Small intestine (tissue), 7 donors: ENCODE measurements around the gene CBX8. TPM values are rescaled to one million over a fixed set of nuclear protein-coding genes. Genes with fewer than 3 reads are reported as not detected.
A peak's percentile ranks its signal among the peaks of the same experiment; 100 is the strongest.

Experiments
- DNase-seq, 2 donors: peaks; one replicate each; pipeline versions ENCODE4 v3.0.0 to v3.0.0-alpha.2; 2013
- FAIRE-seq: peaks from 2 replicates; lab custom pipeline; 2012; peaks lifted over from hg19 to GRCh38; lab: Jason Lieb, UNC
- H3K27ac ChIP-seq, 3 donors: one replicate each; pipeline ENCODE4 v1.5.1; 2013; ENCODE audit warnings: low read length in 2 of 3, mild to moderate bottlenecking in 2 of 3, control low read depth in 1 of 3, inconsistent platforms in 1 of 3, low read depth in 1 of 3, moderate library complexity in 1 of 3
- H3K27me3 ChIP-seq, 3 donors: one replicate each; pipeline ENCODE4 v1.6.1; 2013; ENCODE audit warnings: low read length in 3 of 3, inconsistent platforms in 1 of 3; ENCODE audit not compliant: control insufficient read depth in 3 of 3, insufficient read depth in 3 of 3
- H3K36me3 ChIP-seq, 3 donors: one replicate each; pipeline ENCODE4 v1.6.1; 2013; ENCODE audit warnings: low read length in 3 of 3, inconsistent platforms in 1 of 3, low read depth in 1 of 3, mild to moderate bottlenecking in 1 of 3, moderate library complexity in 1 of 3; ENCODE audit not compliant: control insufficient read depth in 3 of 3, insufficient read depth in 2 of 3
- H3K4me1 ChIP-seq, 3 donors: one replicate each; pipeline ENCODE4 v1.6.1; 2013; ENCODE audit warnings: low read length in 2 of 3, inconsistent platforms in 1 of 3, low read depth in 1 of 3, mild to moderate bottlenecking in 1 of 3, moderate library complexity in 1 of 3; ENCODE audit not compliant: control insufficient read depth in 3 of 3, insufficient read depth in 2 of 3
- H3K4me3 ChIP-seq, 3 donors: one replicate each; pipeline ENCODE4 v1.5.1; 2013; ENCODE audit warnings: low read length in 3 of 3, control low read depth in 1 of 3, inconsistent platforms in 1 of 3, low read depth in 1 of 3, mild to moderate bottlenecking in 1 of 3, moderate library complexity in 1 of 3
- H3K9me3 ChIP-seq, 2 donors: one replicate each; pipeline ENCODE4 v1.6.1; 2013; ENCODE audit warnings: low read depth in 1 of 2, low read length in 1 of 2; ENCODE audit not compliant: control insufficient read depth in 2 of 2, insufficient read depth in 1 of 2
- WGBS, 3 donors: extraction: QIAGEN DNeasy Blood & Tissue Kit; methylation state at CpG; one replicate each; pipeline ENCODE4 v1.1.7; 2013; 5-methylcytosine and 5-hydroxymethylcytosine counted together
- polyA plus RNA-seq, 4 donors: library from polyadenylated mRNA; stranded (reverse) in 3 of 4; unstranded in 1 of 4; fragments of 200-250 nt in 3 of 4; fragments of 120-200 nt in 1 of 4; gene quantifications; one replicate each; pipeline versions ENCODE4 v1.2.1 to v1.2.3, GENCODE V29; 2013
- donor health status: healthy with polysubstance abuse.
- donor health status: control.
- donor health status: control.
- donor health status: Bipolar disorder and iron deficiency.
- donor health status: healthy.

The CBX8 gene
- polyA plus RNA-seq, 4 donors = 2.7 to 10.0 (median 5.3) TPM

- FAIRE-seq (no peak), DNase-seq (peak; percentile 41)
- Histone ChIP-seq H3K36me3 (peaks cover 5 to 51% (median 8%) of the 10 kb centered on the region in 3 donors), H3K4me3 (peak overlapping the region; percentile 73 to 87 (median 86)), H3K27ac (peak overlapping the region; percentile 88 to 93 (median 92)), H3K4me1 (peaks cover 5 to 67% (median 9%) of the 10 kb centered on the region in 3 donors), H3K27me3 (peaks cover 0 to 32% (median 16%) of the 10 kb centered on the region in 3 donors), H3K9me3 (peaks cover 0 to 16% of the 10 kb centered on the region in 2 donors)
- 1% methylated on average over 29 to 30 of the region's 30 CpGs for WGBS, 3 donors
Observed at GRCh38 chr17:79837888-79838521, 41.1 kb upstream of the CBX8 start.

- FAIRE-seq (no peak), DNase-seq (peak; percentile 89 to 92)
- Histone ChIP-seq H3K27me3 (peaks cover 0 to 25% (median 10%) of the 10 kb centered on the region in 3 donors), H3K27ac (peak overlapping the region; percentile 14 to 93 (median 92)), H3K9me3 (peaks cover 0 to 13% of the 10 kb centered on the region in 2 donors), H3K36me3 (peaks cover 5 to 55% (median 8%) of the 10 kb centered on the region in 3 donors), H3K4me3 (peak overlapping the region; percentile 27 to 87 (median 73)), H3K4me1 (peaks cover 10 to 67% (median 11%) of the 10 kb centered on the region in 3 donors)
- 2 to 11% (median 2%) methylated on average over 35 to 41 of the region's 41 CpGs for WGBS, 3 donors
Observed at GRCh38 chr17:79836972-79837887, 40.4 kb upstream of the CBX8 start.

- Histone ChIP-seq H3K27ac (peak overlapping the region in 2 of 3 donors; percentile 92 to 93), H3K36me3 (peaks cover 5 to 55% (median 8%) of the 10 kb centered on the region in 3 donors), H3K4me3 (peak overlapping the region in 2 of 3 donors; percentile 73 to 87), H3K9me3 (peaks cover 0 to 13% of the 10 kb centered on the region in 2 donors), H3K27me3 (peaks cover 0 to 18% (median 3%) of the 10 kb centered on the region in 3 donors), H3K4me1 (peaks cover 14 to 67% (median 14%) of the 10 kb centered on the region in 3 donors)
- DNase-seq = peak; percentile 40 to 53
- no peak for FAIRE-seq
- 5 to 29% (median 19%) methylated on average over 16 to 18 of the region's 18 CpGs for WGBS, 3 donors
Observed at GRCh38 chr17:79836510-79836971, 39.7 kb upstream of the CBX8 start.

- DNase-seq (peak; percentile 93 to 95), FAIRE-seq (no peak)
- Histone ChIP-seq H3K36me3 (peaks cover 5 to 55% (median 8%) of the 10 kb centered on the region in 3 donors), H3K4me1 (peaks cover 14 to 64% (median 16%) of the 10 kb centered on the region in 3 donors), H3K27me3 (peaks cover 0 to 13% (median 2%) of the 10 kb centered on the region in 3 donors), H3K9me3 (peaks cover 0 to 13% of the 10 kb centered on the region in 2 donors), H3K4me3 (peak overlapping the region in 2 of 3 donors; percentile 73 to 87), H3K27ac (peak overlapping the region in 2 of 3 donors; percentile 92 to 93)
- 14 to 57% (median 37%) methylated on average over 23 to 24 of the region's 24 CpGs for WGBS, 3 donors
Observed at GRCh38 chr17:79835953-79836509, 39.2 kb upstream of the CBX8 start.

- FAIRE-seq (no peak), DNase-seq (peak in 1 of 2 donors; percentile 46)
- H3K27me3 ChIP-seq = peaks cover 0 to 7% (median 2%) of the 10 kb centered on the region in 3 donors
- WGBS, 3 donors = 66 to 81% (median 68%) methylated on average over 12 to 13 of the region's 13 CpGs
- H3K4me1 ChIP-seq = peaks cover 14 to 60% (median 16%) of the 10 kb centered on the region in 3 donors
- H3K27ac ChIP-seq = peak overlapping the region in 1 of 3 donors; percentile 93
- H3K9me3 ChIP-seq = peaks cover 0 to 8% of the 10 kb centered on the region in 2 donors
- H3K36me3 ChIP-seq = peaks cover 5 to 55% (median 8%) of the 10 kb centered on the region in 3 donors
- H3K4me3 ChIP-seq = peak overlapping the region in 1 of 3 donors; percentile 73
Observed at GRCh38 chr17:79835470-79835899, 38.6 kb upstream of the CBX8 start.

- peaks cover 0 to 3% of the 10 kb centered on the region in 2 donors for H3K9me3 ChIP-seq
- peaks cover 14 to 56% (median 16%) of the 10 kb centered on the region in 3 donors for H3K4me1 ChIP-seq
- peaks cover 5 to 55% (median 8%) of the 10 kb centered on the region in 3 donors for H3K36me3 ChIP-seq
- peaks cover 0 to 1% (median 0%) of the 10 kb centered on the region in 3 donors for H3K27me3 ChIP-seq
- 89 to 91% (median 90%) methylated on average over 56 to 61 of the region's 61 CpGs for WGBS, 3 donors
- DNase-seq = no peak
- H3K27ac ChIP-seq = no peak overlapping the region
- no peak overlapping the region for H3K4me3 ChIP-seq
- FAIRE-seq = no peak
Observed at GRCh38 chr17:79834565-79835469, 37.9 kb upstream of the CBX8 start.
